ENCODE results near the gene CPEB3.
"Not testable (repeated sequence)": the region's sequence is repeated elsewhere in the genome, so short reads cannot be mapped to it uniquely, and the experiment has no call there.

CPEB3 gene

GRCh38 chr10:92146781-92147180 is 144.1 kb downstream of the CPEB3 start:
- Mint-ChIP-seq H3K36me3 (peaks cover 2% of the 10 kb centered on the region), H3K4me3 (no peak overlapping the region), H3K27ac (no peak overlapping the region), H3K4me1 (peaks cover 4% of the 10 kb centered on the region), H3K27me3 (no peaks in the 10 kb centered on the region), H3K9me3 (no peaks in the 10 kb centered on the region)

GRCh38 chr10:92146107-92146506 is 144.8 kb downstream of the CPEB3 start:
- Mint-ChIP-seq H3K9me3 (no peaks in the 10 kb centered on the region), H3K27ac (no peak overlapping the region), H3K4me3 (no peak overlapping the region), H3K4me1 (peaks cover 4% of the 10 kb centered on the region), H3K36me3 (peaks cover 2% of the 10 kb centered on the region), H3K27me3 (no peaks in the 10 kb centered on the region)

GRCh38 chr10:92142949-92143348 is 147.9 kb downstream of the CPEB3 start:
- Mint-ChIP-seq H3K4me3 (no peak overlapping the region), H3K27me3 (no peaks in the 10 kb centered on the region), H3K9me3 (no peaks in the 10 kb centered on the region), H3K27ac (no peak overlapping the region), H3K36me3 (peaks cover 9% of the 10 kb centered on the region), H3K4me1 (peaks cover 4% of the 10 kb centered on the region)

GRCh38 chr10:92142512-92142911 is 148.4 kb downstream of the CPEB3 start:
- Mint-ChIP-seq H3K36me3 (peaks cover 11% of the 10 kb centered on the region), H3K4me1 (peaks cover 4% of the 10 kb centered on the region), H3K9me3 (no peaks in the 10 kb centered on the region), H3K4me3 (no peak overlapping the region), H3K27ac (no peak overlapping the region), H3K27me3 (no peaks in the 10 kb centered on the region)

GRCh38 chr10:92141147-92141546 is 149.7 kb downstream of the CPEB3 start:
- not testable (repeated sequence) for H3K9me3 Mint-ChIP-seq, H3K27ac Mint-ChIP-seq, H3K4me1 Mint-ChIP-seq, H3K4me3 Mint-ChIP-seq, H3K27me3 Mint-ChIP-seq
- H3K36me3 Mint-ChIP-seq: peaks cover 13% of the 10 kb centered on the region

- not testable (repeated sequence) for H3K4me3 Mint-ChIP-seq, H3K4me1 Mint-ChIP-seq, H3K27ac Mint-ChIP-seq, H3K9me3 Mint-ChIP-seq, H3K27me3 Mint-ChIP-seq
- peaks cover 24% of the 10 kb centered on the region for H3K36me3 Mint-ChIP-seq
Measured at GRCh38 chr10:92134049-92134448, 156.8 kb downstream of the CPEB3 start.

- no peaks in the 10 kb centered on the region for H3K27me3 Mint-ChIP-seq
- peaks cover 18% of the 10 kb centered on the region for H3K36me3 Mint-ChIP-seq
- H3K27ac Mint-ChIP-seq: no peak overlapping the region
- H3K4me1 Mint-ChIP-seq: no peaks in the 10 kb centered on the region
- no peak overlapping the region for H3K4me3 Mint-ChIP-seq
- no peaks in the 10 kb centered on the region for H3K9me3 Mint-ChIP-seq
Measured at GRCh38 chr10:92131275-92131820, 159.5 kb downstream of the CPEB3 start.

GRCh38 chr10:92130622-92131274 is 160.1 kb downstream of the CPEB3 start:
- H3K27ac Mint-ChIP-seq: no peak overlapping the region
- H3K4me3 Mint-ChIP-seq: no peak overlapping the region
- no peaks in the 10 kb centered on the region for H3K9me3 Mint-ChIP-seq
- no peaks in the 10 kb centered on the region for H3K4me1 Mint-ChIP-seq
- no peaks in the 10 kb centered on the region for H3K27me3 Mint-ChIP-seq
- peaks cover 15% of the 10 kb centered on the region for H3K36me3 Mint-ChIP-seq

GRCh38 chr10:92126100-92126650 is 164.7 kb downstream of the CPEB3 start:
- Mint-ChIP-seq H3K27ac (no peak overlapping the region), H3K9me3 (no peaks in the 10 kb centered on the region), H3K4me3 (no peak overlapping the region), H3K27me3 (no peaks in the 10 kb centered on the region), H3K4me1 (no peaks in the 10 kb centered on the region), H3K36me3 (peaks cover 4% of the 10 kb centered on the region)

GRCh38 chr10:92125144-92125543 is 165.7 kb downstream of the CPEB3 start:
- H3K4me3 Mint-ChIP-seq: no peak overlapping the region
- peaks cover 2% of the 10 kb centered on the region for H3K36me3 Mint-ChIP-seq
- no peaks in the 10 kb centered on the region for H3K9me3 Mint-ChIP-seq
- H3K27me3 Mint-ChIP-seq: no peaks in the 10 kb centered on the region
- H3K27ac Mint-ChIP-seq: no peak overlapping the region
- no peaks in the 10 kb centered on the region for H3K4me1 Mint-ChIP-seq

GRCh38 chr10:92124616-92125143 is 166.2 kb downstream of the CPEB3 start:
- Mint-ChIP-seq H3K27me3 (no peaks in the 10 kb centered on the region), H3K4me1 (no peaks in the 10 kb centered on the region), H3K36me3 (no peaks in the 10 kb centered on the region), H3K9me3 (no peaks in the 10 kb centered on the region), H3K27ac (no peak overlapping the region), H3K4me3 (no peak overlapping the region)

- Mint-ChIP-seq H3K27ac (no peak overlapping the region), H3K4me1 (no peaks in the 10 kb centered on the region), H3K27me3 (no peaks in the 10 kb centered on the region), H3K9me3 (no peaks in the 10 kb centered on the region), H3K4me3 (no peak overlapping the region), H3K36me3 (no peaks in the 10 kb centered on the region)
Measured at GRCh38 chr10:92124020-92124419, 166.9 kb downstream of the CPEB3 start.

GRCh38 chr10:92122941-92123450 is 167.9 kb downstream of the CPEB3 start:
- Mint-ChIP-seq H3K27ac (no peak overlapping the region), H3K27me3 (no peaks in the 10 kb centered on the region), H3K36me3 (peaks cover 2% of the 10 kb centered on the region), H3K4me1 (no peaks in the 10 kb centered on the region), H3K9me3 (no peaks in the 10 kb centered on the region), H3K4me3 (no peak overlapping the region)

GRCh38 chr10:92121686-92122492 is 169.0 kb downstream of the CPEB3 start:
- H3K4me3 Mint-ChIP-seq: no peak overlapping the region
- H3K4me1 Mint-ChIP-seq: no peaks in the 10 kb centered on the region
- H3K36me3 Mint-ChIP-seq: peaks cover 2% of the 10 kb centered on the region
- no peak overlapping the region for H3K27ac Mint-ChIP-seq
- no peaks in the 10 kb centered on the region for H3K9me3 Mint-ChIP-seq
- no peaks in the 10 kb centered on the region for H3K27me3 Mint-ChIP-seq

GRCh38 chr10:92119340-92119739 is 171.5 kb downstream of the CPEB3 start:
- Mint-ChIP-seq H3K9me3 (no peaks in the 10 kb centered on the region), H3K36me3 (peaks cover 5% of the 10 kb centered on the region), H3K27me3 (no peaks in the 10 kb centered on the region), H3K4me1 (no peaks in the 10 kb centered on the region), H3K4me3 (no peak overlapping the region), H3K27ac (no peak overlapping the region)

- not testable (repeated sequence) for H3K36me3 Mint-ChIP-seq, H3K4me1 Mint-ChIP-seq, H3K27me3 Mint-ChIP-seq, H3K4me3 Mint-ChIP-seq, H3K9me3 Mint-ChIP-seq, H3K27ac Mint-ChIP-seq
Measured at GRCh38 chr10:92114917-92115316, 176.0 kb downstream of the CPEB3 start.
